ENCODE measurements around the gene BCAN. TPM values are rescaled to one million over a fixed set of nuclear protein-coding genes. Genes with fewer than 3 reads are reported as not detected.
A peak's percentile ranks its signal among the peaks of the same experiment; 100 is the strongest.

BCAN gene
- total RNA-seq, 2 donors from 2014 or later: not detected

DNA sequence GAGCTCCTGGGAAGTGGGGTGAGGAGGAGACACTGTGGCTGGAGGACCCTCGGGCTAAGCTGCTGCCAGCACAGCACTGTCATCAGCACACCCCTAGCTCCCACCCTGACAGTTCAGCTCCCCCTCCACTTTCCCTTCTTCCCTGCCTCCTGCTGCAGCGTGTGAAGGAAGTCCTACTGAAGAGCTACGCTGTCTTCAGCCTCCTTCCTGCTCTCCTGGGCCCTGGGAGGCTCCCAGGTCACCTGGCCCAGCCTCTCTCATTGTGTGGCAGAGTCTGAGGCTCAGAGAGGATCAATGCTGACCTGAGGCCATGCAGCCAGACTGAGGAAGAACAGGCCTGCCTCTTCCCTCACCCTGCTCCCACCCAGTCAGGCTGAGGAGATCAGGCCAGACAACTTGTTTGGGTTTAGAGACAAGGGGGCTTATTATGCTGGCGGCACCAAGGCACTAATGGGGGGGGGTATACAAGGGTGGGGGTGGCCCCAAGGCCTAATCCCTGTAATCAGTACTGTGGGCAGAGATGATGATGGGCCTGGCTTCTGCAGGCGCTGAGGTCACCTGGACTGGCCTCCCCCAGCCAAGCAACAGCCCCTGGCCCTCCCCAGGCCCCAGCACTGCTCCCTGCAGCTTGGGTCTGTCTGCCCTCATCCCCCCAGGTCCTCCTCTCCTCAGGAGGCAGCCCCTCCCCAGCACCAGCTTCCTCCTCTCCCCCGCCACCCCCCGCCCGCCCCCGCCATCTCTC lies 26.2 kb downstream of the BCAN start:
- Mint-ChIP-seq H3K36me3 (ENCODE audit: low read depth) (no peaks in the 10 kb centered on the region), H3K4me3 (no peak overlapping the region), H3K27ac (no peak overlapping the region), H3K9me3 (no peaks in the 10 kb centered on the region), H3K27me3 (peaks cover 10% of the 10 kb centered on the region), H3K4me1 (no peaks in the 10 kb centered on the region)
- no peak for ATAC-seq (replicated peaks)

DNA sequence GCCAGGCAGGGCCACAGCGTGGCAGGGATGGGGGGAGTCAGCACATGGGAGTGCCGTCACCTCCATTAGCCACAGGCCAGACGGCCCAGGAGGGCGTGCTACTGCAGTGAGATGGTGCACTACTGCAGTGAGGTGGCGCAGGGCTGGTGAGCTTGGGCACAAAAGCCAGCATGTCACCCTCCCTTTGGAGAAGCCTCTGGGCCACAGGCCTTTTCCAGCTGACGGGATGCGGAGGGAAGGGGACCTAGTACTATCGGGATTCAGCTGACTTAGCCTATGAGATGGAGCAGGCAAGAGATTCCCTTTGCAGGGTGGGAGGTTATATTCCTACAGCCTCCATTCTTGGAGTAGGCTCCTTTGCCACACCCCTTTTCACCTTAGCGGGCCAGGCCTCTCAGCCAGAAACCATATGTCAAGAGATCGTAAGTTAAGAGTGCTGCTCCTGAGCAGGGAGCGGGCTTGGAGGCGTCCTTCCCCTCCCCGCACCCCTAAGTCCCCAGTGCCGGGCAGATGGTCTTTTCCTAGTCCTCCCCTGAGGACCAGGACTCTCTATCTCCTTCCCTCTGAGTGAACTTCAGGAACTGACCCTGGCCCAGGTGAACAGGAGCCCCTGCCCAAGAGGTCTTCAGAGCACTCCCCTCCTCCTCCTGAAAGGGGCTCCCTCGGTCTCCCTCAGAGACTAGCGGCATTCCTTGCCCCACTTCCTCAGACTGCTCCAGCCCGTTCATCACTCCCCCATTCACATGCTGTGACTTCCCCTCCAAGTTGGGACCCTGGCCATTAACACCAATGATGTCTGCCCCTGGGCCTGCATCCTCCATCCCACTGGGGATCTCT lies 27.1 kb downstream of the BCAN start:
- Mint-ChIP-seq H3K36me3 (ENCODE audit: low read depth) (no peaks in the 10 kb centered on the region), H3K27ac (peak overlapping the region; percentile 50), H3K4me1 (no peaks in the 10 kb centered on the region), H3K4me3 (no peak overlapping the region), H3K27me3 (peaks cover 19% of the 10 kb centered on the region), H3K9me3 (no peaks in the 10 kb centered on the region)
- no peak for ATAC-seq (replicated peaks)

DNA sequence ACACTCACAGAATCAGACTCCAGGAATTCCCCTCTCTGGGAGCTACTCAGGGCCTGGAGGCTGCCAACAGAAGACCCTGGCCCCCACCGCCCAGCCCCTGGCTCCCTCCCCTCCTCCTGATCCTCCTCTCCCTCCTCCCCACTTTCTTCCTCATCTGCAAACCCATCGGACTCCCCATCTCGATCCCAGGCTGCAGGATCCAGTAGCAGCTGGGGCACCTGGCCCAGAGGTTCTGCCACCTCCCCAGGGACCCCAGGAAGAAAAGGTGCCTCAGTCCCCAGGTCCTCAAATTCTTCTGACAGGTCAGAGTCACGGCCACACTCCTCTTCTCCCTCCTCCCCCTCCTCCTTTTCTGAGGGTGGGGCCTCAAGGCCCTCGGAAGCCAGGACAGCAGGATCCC lies 27.9 kb downstream of the BCAN start:
- H3K27ac Mint-ChIP-seq: peak overlapping the region; percentile 50
- H3K4me3 Mint-ChIP-seq: no peak overlapping the region
- no peak for ATAC-seq (replicated peaks)
- no peaks in the 10 kb centered on the region for H3K4me1 Mint-ChIP-seq
- H3K36me3 Mint-ChIP-seq (ENCODE audit: low read depth): no peaks in the 10 kb centered on the region
- no peaks in the 10 kb centered on the region for H3K9me3 Mint-ChIP-seq
- H3K27me3 Mint-ChIP-seq: peaks cover 23% of the 10 kb centered on the region

DNA sequence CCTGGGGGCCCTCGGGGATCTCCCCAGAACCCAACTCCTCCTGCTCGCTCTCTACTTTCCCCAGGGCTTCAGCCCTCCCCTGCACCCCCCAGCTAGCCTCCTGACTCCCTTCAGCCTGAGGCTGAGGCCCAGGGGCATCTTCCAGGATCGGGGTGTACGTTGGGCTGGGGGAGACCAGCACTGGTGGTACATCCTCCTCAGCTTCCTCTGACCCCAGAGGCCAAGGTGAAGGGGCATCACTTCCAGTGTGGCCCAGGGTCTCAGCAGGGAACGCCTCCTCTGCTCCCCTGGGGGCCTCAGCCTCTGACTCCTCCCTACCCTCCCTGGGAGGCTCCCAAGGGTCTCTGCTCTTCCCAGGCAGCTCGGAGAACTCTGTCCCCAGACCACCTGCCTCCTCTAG lies 28.4 kb downstream of the BCAN start:
- H3K27me3 Mint-ChIP-seq: peaks cover 23% of the 10 kb centered on the region

DNA sequence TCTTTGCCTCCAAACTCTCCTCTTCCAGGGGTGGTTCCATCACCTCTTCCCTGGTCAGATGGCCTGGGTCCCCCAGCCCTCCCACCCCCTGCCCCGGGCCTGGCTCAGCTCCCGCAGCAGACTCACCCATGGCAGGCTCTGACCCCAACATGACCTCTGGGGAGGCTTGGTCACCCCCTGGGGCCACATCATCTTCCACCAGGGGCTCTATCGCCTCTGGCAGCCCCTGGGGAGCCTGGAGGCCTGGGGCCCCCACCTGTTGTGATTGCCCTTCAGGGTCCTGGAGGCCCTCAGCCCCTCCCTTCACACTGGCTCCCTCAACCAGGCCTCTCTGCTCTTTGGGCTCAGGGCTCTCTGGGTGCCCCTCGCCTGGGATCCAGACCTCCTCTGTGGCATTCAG lies 28.9 kb downstream of the BCAN start:
- no peak overlapping the region for H3K27ac Mint-ChIP-seq
- peaks cover 23% of the 10 kb centered on the region for H3K27me3 Mint-ChIP-seq
- no peaks in the 10 kb centered on the region for H3K4me1 Mint-ChIP-seq
- H3K36me3 Mint-ChIP-seq (ENCODE audit: low read depth): no peaks in the 10 kb centered on the region
- no peak for ATAC-seq (replicated peaks)
- H3K9me3 Mint-ChIP-seq: no peaks in the 10 kb centered on the region
- H3K4me3 Mint-ChIP-seq: no peak overlapping the region

More for the DNA sequence above, 28.4 kb downstream of the BCAN start:
- no peak for ATAC-seq (replicated peaks)
- H3K9me3 Mint-ChIP-seq: no peaks in the 10 kb centered on the region
- H3K4me3 Mint-ChIP-seq: no peak overlapping the region
- no peaks in the 10 kb centered on the region for H3K4me1 Mint-ChIP-seq
- no peaks in the 10 kb centered on the region for H3K36me3 Mint-ChIP-seq (ENCODE audit: low read depth)
- H3K27ac Mint-ChIP-seq: no peak overlapping the region

DNA sequence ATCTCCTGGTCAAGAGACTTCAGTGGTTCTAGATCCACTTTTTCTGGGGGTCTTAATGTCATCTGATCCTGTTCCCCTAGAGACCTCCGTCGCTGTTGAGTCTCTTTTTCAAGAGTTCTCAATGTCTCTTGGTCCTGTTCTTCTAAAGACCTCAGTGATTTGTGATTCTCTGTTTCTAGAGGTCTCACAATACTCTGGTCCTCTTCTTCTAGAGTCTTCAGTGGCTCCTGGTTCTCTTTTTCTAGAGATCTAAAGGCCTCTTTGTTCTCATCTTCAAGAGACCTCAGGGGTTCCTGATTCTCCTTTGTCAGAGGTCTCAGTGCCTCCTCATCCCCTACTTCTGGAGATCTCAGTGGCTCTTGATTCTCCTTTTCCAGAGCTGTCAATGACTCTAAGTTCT lies 29.9 kb downstream of the BCAN start:
- ATAC-seq (replicated peaks): no peak
- H3K4me1 Mint-ChIP-seq: no peaks in the 10 kb centered on the region
- H3K4me3 Mint-ChIP-seq: no peak overlapping the region
- H3K9me3 Mint-ChIP-seq: no peaks in the 10 kb centered on the region
- H3K27ac Mint-ChIP-seq: peak overlapping the region; percentile 6
- peaks cover 23% of the 10 kb centered on the region for H3K27me3 Mint-ChIP-seq
- H3K36me3 Mint-ChIP-seq (ENCODE audit: low read depth): no peaks in the 10 kb centered on the region

DNA sequence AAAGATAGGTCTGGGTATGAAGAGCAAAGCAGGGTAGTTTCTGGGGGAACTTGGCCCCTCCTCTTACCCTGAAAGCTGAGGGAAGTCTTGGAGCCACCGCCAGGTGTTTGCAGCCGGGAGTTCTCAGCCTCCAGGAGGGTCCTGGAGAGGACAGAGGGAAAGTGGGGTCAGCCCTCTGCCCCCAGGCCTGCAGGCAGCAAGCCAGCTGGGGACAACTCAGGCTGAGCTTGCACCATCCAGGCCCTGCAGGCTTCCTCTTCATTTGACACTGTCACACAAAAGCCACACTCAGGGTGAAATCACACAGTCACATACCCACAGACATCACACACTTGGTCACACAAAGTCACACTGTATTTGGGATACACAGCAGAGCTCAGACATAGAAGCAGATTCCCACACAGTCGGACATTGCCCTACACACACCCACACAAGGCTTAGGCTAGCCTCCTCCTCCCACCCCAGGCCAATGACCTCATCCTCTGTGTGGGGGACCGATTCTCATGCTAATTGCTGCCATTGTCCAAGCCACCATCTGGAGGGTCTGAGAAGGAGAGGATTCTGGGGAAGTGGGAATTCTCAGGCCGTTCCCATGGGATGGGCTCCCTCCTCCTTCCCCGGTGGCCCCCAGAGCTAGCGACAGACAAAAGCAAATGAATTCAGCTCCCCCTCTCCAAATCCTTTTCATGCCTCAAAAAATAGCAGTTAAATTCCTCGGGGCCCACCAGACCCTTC lies 31.6 kb downstream of the BCAN start:
- no peaks in the 10 kb centered on the region for H3K36me3 Mint-ChIP-seq (ENCODE audit: low read depth)
- no peaks in the 10 kb centered on the region for H3K9me3 Mint-ChIP-seq
- peaks cover 7% of the 10 kb centered on the region for H3K4me1 Mint-ChIP-seq
- H3K4me3 Mint-ChIP-seq: no peak overlapping the region
- ATAC-seq (replicated peaks): no peak
- H3K27ac Mint-ChIP-seq: peak overlapping the region; percentile 42
- peaks cover 39% of the 10 kb centered on the region for H3K27me3 Mint-ChIP-seq

DNA sequence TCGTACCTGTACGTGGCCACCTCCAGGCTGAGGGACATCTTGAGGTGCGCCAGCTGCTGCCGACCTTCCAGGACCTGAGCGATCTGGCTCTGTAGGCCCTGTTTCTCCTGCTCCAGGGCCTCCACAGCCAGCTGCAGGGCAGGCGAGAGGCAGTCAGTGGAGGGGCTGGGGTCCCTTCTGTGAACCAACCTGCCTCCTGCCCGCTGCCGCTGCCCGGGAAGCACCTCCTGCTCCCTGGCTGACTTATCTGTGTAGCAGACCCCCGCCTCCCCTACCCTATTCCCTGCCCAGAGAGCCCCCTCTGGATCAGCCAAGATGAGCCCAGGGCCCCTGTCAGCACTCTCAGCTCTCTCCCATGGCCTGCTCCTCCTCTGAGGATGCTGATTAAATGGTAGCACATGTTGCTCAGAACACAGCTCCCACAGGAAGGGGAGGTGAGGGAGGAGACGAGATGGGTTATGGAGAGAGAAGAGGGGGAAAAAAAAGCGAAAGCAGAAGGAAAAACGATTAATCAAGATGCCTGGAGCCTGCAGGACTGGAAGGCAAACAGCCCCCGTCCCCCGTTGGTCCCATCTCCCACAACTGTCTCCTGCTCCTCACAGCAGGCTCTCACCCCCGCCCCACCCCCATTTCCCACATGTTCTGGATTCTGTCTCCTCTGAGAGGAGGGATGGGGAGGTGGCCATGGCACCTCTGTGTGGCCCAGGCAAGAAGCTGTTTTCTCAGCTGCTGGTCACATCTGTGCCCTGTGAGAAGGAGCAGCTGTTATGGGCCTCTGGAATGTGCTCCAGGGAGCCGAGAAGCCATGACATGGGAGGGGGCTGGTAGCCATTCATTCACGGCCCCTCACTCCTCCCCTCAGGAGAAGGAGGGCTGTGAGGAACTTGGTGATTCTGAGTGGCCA lies 33.5 kb downstream of the BCAN start:
- Mint-ChIP-seq H3K4me1 (peaks cover 7% of the 10 kb centered on the region), H3K27ac (no peak overlapping the region), H3K36me3 (ENCODE audit: low read depth) (no peaks in the 10 kb centered on the region), H3K4me3 (no peak overlapping the region), H3K9me3 (no peaks in the 10 kb centered on the region), H3K27me3 (peaks cover 52% of the 10 kb centered on the region)
- no peak for ATAC-seq (replicated peaks)

DNA sequence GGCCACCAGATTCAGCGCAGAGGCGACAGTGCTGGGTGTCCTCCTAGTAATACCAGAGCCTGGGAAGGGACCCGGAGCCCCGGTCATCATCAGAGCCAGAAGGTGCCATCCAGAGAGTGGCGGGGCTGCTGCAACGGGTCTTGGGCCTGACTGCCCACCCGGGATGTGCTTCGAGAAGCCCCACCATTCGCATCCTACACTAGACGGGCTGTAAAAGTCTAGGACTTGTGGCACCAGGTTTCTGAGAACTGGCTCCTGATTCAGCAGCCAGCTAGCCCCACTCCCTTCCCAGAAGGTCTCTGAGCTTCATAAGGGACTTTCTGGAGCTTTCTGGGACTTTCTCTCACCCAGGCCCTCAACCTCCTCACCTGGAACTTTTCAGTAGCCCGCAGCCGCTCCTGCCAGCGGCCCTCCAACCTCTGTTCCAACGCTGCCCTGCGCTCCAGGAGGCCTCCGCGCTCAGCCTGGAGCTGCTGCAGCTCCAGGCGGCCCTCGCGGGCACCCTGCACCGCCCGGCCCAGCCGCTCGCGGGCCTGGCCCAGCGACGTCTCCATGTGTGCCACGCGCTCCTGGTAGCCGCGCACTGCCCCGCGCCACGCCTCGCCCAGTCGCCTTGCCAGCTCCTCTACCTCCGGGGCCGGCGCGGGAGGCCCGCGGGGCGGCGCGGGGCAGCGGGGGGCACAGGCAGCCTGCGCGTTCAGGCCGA lies 34.4 kb downstream of the BCAN start:
- H3K9me3 Mint-ChIP-seq: no peaks in the 10 kb centered on the region
- no peaks in the 10 kb centered on the region for H3K36me3 Mint-ChIP-seq (ENCODE audit: low read depth)
- H3K4me3 Mint-ChIP-seq: no peak overlapping the region
- no peak overlapping the region for H3K27ac Mint-ChIP-seq
- peaks cover 54% of the 10 kb centered on the region for H3K27me3 Mint-ChIP-seq
- H3K4me1 Mint-ChIP-seq: peaks cover 7% of the 10 kb centered on the region
- ATAC-seq (replicated peaks): no peak

DNA sequence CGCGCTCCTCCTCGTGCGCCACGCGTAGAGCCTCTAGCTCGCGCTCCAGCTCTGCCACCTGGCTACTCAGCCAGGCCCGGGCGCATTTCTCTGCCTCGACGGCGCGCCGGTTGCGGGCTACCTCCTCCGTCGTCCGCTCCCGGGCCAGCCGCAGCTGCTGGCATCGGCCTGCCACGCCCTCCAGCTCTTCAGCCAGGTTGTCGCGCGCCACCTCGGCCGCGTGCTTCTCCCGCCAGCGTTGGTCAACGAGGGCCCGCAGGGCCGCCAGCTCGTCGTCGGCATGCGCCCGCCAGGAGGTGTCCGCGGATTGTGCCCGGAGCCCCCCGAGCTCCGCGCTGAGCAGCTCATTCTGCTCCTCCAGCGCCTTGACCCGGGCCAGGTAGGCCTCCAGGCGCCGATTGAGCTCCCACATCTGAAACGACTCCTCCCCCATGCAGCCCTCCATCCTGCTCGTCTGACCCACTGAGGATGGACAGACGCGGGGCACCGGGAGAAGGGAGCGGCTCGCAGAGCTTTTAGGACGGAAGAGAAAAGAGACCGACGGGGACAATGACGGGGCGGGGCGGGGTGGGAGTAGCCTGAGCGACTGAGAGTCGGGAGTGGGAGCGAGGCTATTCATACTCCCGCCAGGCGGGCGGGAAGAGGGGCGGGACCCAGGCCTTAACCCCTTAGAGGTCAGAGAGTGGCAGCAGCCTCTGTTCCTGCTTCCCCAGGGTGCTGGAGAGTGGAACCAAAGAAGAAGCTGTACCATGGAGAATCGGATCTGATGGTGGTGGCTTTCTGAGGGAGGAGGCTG lies 35.1 kb downstream of the BCAN start, which contains the start of gene NES:
NES (minus strand) TSS at position 588 of the 796 bp plus-strand sequence; CDS start at position 445, 143 bp downstream.
- Mint-ChIP-seq H3K9me3 (no peaks in the 10 kb centered on the region), H3K4me1 (peaks cover 7% of the 10 kb centered on the region), H3K4me3 (peak within 1 kb of the TSS; percentile 29), H3K36me3 (ENCODE audit: low read depth) (no peaks in the 10 kb centered on the region), H3K27ac (no peak within 1 kb of the TSS), H3K27me3 (peaks cover 56% of the 10 kb centered on the region)
- ATAC-seq (replicated peaks): no peak

DNA sequence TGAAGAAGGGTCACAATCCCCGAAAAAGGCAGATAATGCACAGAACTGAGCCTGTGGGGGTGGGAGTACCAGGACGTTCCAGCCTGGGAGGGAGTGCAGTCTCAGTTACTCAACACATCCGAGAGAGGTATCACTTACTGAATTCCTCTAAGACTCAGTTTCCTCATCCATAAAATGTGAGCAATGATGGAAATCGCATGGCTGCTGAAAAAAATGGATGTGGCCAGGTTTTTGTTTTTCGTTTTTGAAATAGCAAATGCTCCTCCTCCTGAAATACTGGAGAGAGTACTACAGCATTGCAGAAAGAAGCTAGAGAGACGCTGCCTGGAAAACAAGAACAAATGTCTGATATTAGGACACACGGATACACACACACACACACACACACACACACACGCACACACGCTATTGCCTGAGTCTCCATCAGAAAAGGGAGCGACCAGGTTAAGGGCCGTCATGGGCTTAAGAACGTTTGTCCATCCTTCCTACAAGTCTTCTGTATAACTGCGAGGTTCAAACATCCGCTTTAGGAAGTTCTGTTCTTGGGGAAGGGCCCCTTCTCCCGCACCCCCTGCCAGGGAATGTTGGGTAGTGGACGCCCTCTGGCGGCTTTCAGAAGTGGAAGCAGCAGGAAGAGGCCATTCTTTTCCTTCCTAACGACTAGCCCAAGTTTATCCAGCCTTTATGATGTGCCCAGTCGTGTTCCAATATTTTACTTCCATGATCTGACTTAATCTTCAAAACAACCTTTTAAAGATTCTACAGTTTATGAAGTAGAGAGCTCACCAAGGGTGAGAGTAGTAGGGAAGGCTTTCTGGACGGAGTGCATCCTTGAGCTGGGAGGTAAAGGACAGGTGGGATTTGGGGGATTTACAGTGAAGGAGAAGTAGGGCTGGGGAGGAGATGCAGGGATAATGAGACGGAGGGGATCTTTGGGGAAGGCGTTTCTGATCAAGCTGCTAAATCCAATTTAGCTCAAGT lies 36.0 kb downstream of the BCAN start:
- H3K27me3 Mint-ChIP-seq: peaks cover 57% of the 10 kb centered on the region
- no peaks in the 10 kb centered on the region for H3K36me3 Mint-ChIP-seq (ENCODE audit: low read depth)
- peak overlapping the region; percentile 29 for H3K4me3 Mint-ChIP-seq
- no peak for ATAC-seq (replicated peaks)
- peaks cover 7% of the 10 kb centered on the region for H3K4me1 Mint-ChIP-seq
- H3K27ac Mint-ChIP-seq: no peak overlapping the region
- H3K9me3 Mint-ChIP-seq: no peaks in the 10 kb centered on the region

DNA sequence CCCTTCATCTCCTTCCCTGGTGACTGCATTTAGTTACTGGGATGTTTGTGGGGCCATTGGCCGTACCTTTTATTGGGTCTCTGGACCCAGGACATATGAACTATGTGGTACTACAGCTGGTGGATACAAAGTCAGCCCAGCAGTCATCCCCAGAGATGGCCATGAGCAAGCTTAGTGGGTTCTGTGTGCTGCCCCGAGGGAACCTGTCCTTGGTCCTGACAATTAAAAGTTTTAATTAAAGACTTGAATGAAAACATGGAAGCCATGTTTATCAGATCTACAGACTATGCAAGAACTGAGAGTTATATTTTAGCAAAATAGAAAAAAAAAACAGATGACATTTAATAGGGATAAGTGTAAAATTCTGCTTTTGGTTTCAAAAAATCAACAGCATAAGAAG lies 38.1 kb downstream of the BCAN start:
- ATAC-seq (replicated peaks): no peak
- peaks cover 25% of the 10 kb centered on the region for H3K4me1 Mint-ChIP-seq
- no peak overlapping the region for H3K4me3 Mint-ChIP-seq
- no peaks in the 10 kb centered on the region for H3K36me3 Mint-ChIP-seq (ENCODE audit: low read depth)
- H3K27me3 Mint-ChIP-seq: peaks cover 42% of the 10 kb centered on the region
- H3K9me3 Mint-ChIP-seq: no peaks in the 10 kb centered on the region
- H3K27ac Mint-ChIP-seq: no peak overlapping the region
